IPS DF 6.9 (cell line): ENCODE results near the gene RABL3.
"Not testable (repeated sequence)": the region's sequence is repeated elsewhere in the genome, so short reads cannot be mapped to it uniquely, and the experiment has no call there.

Experiments
- DNase-seq: peaks from one replicate; pipeline ENCODE4 v3.0.0-alpha.2; 2013; ENCODE audit warnings: low read depth, low spot score
- H3K27ac ChIP-seq: one replicate; pipeline ENCODE4 v1.5.1; 2013; ENCODE audit warnings: low read length, control low read depth
- H3K27me3 ChIP-seq: 2 replicates; pipeline ENCODE4 v1.6.1; 2013; ENCODE audit warnings: mild to moderate bottlenecking, low read length; ENCODE audit not compliant: control insufficient read depth, insufficient read depth
- H3K36me3 ChIP-seq: 2 replicates; pipeline ENCODE4 v1.6.1; 2013; ENCODE audit warnings: low read length; ENCODE audit not compliant: control insufficient read depth, insufficient read depth
- H3K4me1 ChIP-seq: 2 replicates; pipeline ENCODE4 v1.6.1; 2013; ENCODE audit warnings: low read length; ENCODE audit not compliant: control insufficient read depth, insufficient read depth
- H3K4me3 ChIP-seq: 2 replicates; pipeline ENCODE4 v1.5.1; 2013; ENCODE audit warnings: mild to moderate bottlenecking, low read length
- H3K9me3 ChIP-seq: 2 replicates; pipeline ENCODE4 v1.6.1; 2013; ENCODE audit warnings: low read length, inconsistent platforms; ENCODE audit not compliant: control insufficient read depth, insufficient read depth
- WGBS: extraction: QIAGEN DNeasy Blood & Tissue Kit; methylation state at CpG from one replicate; pipeline ENCODE4 v1.1.7; 2013; ENCODE audit warnings: mixed read lengths, missing lambda C conversion rate; ENCODE audit not compliant: insufficient read length, insufficient coverage; 5-methylcytosine and 5-hydroxymethylcytosine counted together

RABL3 gene

DNA sequence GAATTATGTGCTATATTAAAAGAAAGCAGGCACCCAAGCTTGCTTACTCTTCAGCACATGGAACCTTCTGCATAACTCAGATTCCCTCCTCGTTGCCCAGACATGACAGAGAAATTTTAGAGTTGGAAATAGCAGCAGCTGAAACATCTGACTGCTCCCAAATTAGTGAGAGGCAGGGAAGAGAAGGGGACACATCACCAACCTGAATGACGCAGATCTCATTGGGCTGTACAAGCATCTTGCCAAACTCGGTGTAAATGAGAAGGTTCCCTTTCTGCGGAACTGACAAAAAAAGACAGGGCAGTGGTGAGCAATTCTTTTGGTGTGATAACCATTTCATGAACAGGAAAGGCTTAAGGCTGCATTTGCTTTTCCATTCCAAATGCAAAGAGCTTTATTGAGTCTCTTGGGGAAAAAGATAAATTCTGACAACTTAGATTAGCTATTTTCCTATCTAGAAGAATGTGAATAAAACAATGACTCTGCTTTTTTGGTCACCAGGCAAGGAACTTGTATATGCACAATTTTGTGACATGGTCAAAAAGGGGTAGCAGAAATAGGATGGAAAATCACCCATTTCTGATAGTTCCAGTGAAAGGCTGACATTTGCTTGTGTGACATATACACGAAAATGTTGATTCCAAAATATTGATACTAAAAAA lies 95.4 kb downstream of the RABL3 start:
- WGBS = no CpG with 5 or more reads among the region's 5 CpGs
- H3K9me3 ChIP-seq = no peaks in the 10 kb centered on the region
- DNase-seq = no peak
- H3K4me1 ChIP-seq = no peaks in the 10 kb centered on the region
- no peaks in the 10 kb centered on the region for H3K36me3 ChIP-seq
- no peaks in the 10 kb centered on the region for H3K27me3 ChIP-seq
- H3K27ac ChIP-seq = no peak overlapping the region
- no peak overlapping the region for H3K4me3 ChIP-seq

DNA sequence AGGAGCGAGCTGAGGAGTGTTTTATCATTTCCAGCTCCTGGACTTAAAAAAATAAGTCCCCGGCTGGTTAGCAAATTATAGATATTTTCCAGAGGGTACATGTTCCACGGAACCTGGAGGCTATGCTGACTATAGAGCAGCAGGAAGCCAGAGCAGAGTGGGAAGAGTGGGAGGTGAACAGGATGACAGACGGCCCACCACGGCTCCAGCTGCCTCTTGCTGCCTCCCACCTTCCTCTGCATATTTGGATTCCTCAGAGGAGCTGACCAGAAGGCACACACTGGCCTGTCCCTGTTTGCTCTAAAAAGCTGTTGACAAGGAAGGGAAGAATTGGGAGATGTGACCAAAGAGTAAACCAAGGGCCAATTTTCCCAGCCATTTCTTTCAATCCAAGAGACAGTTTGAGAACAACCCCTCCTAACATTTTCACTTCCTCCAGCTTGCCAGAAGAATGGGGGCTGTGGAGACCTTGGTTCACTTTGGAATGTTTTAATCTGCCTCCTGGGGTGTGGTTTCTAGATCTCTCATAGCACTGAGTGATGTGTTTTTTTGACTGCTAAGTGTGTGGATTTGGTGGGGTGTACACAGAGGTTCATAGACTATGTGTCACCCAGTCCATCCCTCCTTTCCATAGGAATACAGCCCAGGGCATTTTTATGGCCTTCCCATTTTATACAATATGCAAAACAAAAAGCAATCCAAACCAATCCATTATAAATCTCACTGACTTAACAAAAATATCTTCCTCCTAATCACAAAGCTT lies 97.1 kb downstream of the RABL3 start:
- Histone ChIP-seq H3K27me3 (no peaks in the 10 kb centered on the region), H3K4me1 (no peaks in the 10 kb centered on the region), H3K4me3 (no peak overlapping the region), H3K36me3 (no peaks in the 10 kb centered on the region), H3K9me3 (no peaks in the 10 kb centered on the region), H3K27ac (no peak overlapping the region)
- WGBS = no CpG with 5 or more reads among the region's 5 CpGs
- DNase-seq = no peak

DNA sequence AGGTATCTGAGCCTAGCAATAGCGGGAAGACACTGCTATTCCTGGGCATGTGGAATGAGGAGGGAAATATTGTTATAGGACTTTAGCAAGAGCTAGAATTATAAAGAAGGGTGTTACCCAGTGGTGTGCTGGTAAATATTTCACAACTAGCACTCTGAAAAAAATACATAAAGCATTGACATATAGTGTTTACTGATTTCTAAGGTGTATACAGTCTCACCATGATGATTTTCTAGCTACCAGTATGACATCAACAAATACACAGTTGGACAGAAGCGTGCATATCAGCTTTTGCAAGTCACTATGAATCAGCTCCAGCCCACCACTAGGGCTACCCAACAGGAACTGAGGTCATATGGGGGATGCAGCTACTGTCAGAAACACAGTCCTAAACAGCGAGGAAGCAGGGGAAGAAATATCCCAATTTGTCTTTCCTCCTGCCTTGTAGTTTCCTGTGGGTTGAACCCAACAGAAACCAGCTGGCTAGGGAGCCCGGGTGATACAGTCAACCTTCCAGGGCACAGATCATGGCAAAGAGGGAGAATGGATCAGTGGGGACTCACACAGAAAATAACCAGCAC lies 99.9 kb downstream of the RABL3 start:
- no peaks in the 10 kb centered on the region for H3K4me1 ChIP-seq
- no peak overlapping the region for H3K27ac ChIP-seq
- no peaks in the 10 kb centered on the region for H3K9me3 ChIP-seq
- no peak for DNase-seq
- no peaks in the 10 kb centered on the region for H3K36me3 ChIP-seq
- no CpG with 5 or more reads among the region's 4 CpGs for WGBS
- H3K4me3 ChIP-seq = no peak overlapping the region
- H3K27me3 ChIP-seq = no peaks in the 10 kb centered on the region

- H3K4me3 ChIP-seq = no peak overlapping the region
- WGBS = no CpG with 5 or more reads among the region's 2 CpGs
- no peak overlapping the region for H3K27ac ChIP-seq
Measured at GRCh38 chr3:120641696-120642246, 100.5 kb downstream of the RABL3 start.

DNA sequence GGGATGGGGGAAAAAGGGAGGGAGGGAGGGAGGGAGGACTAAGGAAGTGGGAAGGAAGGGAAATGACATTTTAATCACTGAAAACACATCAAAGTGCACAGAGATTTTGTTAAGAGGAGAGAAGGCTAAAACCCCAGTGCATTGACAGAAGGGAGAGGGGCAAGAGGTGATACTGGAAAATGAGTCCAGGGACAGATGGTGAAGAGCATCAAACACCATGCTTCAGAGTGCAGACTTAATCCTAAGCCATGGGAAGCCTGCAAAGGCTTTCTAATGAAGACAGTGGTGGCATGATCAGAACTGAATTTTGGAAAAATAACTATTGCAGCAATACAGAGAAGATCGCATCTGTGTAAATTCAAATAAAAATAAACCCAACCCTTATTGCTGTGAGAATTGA lies 102.1 kb downstream of the RABL3 start:
- H3K36me3 ChIP-seq = no peaks in the 10 kb centered on the region
- no peak overlapping the region for H3K4me3 ChIP-seq
- no CpG with 5 or more reads among the region's 1 CpG for WGBS
- H3K4me1 ChIP-seq = no peaks in the 10 kb centered on the region
- H3K27ac ChIP-seq = no peak overlapping the region
- H3K27me3 ChIP-seq = no peaks in the 10 kb centered on the region
- H3K9me3 ChIP-seq = no peaks in the 10 kb centered on the region
- DNase-seq = no peak

More at GRCh38 chr3:120641696-120642246, 100.5 kb downstream of the RABL3 start:
- Histone ChIP-seq H3K9me3 (no peaks in the 10 kb centered on the region), H3K27me3 (no peaks in the 10 kb centered on the region), H3K4me1 (no peaks in the 10 kb centered on the region), H3K36me3 (no peaks in the 10 kb centered on the region)
- DNase-seq = no peak

- H3K36me3 ChIP-seq, H3K4me1 ChIP-seq, DNase-seq, H3K27ac ChIP-seq, H3K4me3 ChIP-seq, H3K27me3 ChIP-seq, H3K9me3 ChIP-seq: not testable (repeated sequence)
- no CpG with 5 or more reads among the region's 4 CpGs for WGBS
Measured at GRCh38 chr3:120638820-120639219, 103.5 kb downstream of the RABL3 start.

DNA sequence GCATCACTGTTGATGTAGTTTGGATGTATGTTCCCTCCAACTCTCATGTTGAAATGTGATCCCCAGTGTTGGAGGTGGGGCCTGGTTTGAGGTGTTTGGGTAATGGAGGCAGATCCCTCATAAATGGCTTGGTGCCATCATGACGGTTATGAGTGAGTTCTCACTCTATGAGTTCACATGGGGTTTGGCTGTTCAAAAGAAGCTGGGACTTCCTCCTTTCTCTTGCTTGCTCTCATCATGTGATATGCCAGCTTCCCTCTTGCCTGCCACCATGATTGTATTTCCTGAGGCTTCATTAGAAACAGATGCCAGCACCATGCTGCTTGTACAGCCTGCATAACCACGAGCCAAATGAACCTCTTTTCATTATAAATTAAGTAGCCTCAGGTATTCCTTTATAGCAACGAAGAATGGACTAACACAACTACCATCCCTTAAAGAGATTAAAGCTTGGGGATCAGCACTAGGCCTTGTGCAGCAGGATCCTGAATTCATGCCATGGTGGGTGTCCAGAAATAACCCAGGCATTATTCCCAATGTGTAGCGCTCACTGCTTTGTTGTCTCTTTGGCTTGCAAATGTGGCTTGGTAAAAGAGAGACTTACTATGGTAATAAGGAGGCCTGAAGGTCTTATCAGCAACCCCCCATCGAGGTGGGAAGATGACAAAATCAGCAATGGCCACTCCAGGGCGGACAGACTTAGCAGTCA lies 104.3 kb downstream of the RABL3 start:
- H3K4me1 ChIP-seq = no peaks in the 10 kb centered on the region
- H3K9me3 ChIP-seq = no peaks in the 10 kb centered on the region
- no peak for DNase-seq
- no peak overlapping the region for H3K27ac ChIP-seq
- H3K36me3 ChIP-seq = no peaks in the 10 kb centered on the region
- no peak overlapping the region for H3K4me3 ChIP-seq
- H3K27me3 ChIP-seq = no peaks in the 10 kb centered on the region
- no CpG with 5 or more reads among the region's 6 CpGs for WGBS

GRCh38 chr3:120636795-120637401 lies 105.4 kb downstream of the RABL3 start:
- Histone ChIP-seq H3K4me1 (no peaks in the 10 kb centered on the region), H3K36me3 (no peaks in the 10 kb centered on the region), H3K27me3 (no peaks in the 10 kb centered on the region), H3K9me3 (no peaks in the 10 kb centered on the region), H3K27ac (no peak overlapping the region), H3K4me3 (no peak overlapping the region)
- WGBS = no CpG with 5 or more reads among the region's 2 CpGs
- DNase-seq = no peak
